ENCODE results near the gene AHNAK.

AHNAK gene

DNA sequence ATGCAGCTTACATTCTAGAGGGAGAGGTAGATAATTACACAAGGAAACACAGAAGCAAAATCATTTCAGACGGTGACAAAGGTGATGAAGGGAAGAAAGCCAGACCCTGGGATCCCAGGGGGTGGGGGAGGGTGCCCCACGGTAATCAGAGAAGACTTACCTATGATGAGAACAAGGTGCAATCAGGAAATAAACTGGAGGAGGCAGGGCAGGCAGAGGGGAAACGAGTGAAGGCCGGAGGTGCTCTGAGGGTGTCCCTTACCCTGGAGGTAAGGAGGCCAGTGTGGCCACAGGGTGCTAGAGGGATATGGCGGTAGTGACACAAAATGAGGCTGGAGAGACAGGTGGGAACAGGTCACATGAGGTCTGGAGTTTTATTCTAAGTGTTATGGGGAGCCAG is 141.7 kb downstream of the AHNAK start:
- DNase-seq (ENCODE audit: low read depth): no peak

DNA sequence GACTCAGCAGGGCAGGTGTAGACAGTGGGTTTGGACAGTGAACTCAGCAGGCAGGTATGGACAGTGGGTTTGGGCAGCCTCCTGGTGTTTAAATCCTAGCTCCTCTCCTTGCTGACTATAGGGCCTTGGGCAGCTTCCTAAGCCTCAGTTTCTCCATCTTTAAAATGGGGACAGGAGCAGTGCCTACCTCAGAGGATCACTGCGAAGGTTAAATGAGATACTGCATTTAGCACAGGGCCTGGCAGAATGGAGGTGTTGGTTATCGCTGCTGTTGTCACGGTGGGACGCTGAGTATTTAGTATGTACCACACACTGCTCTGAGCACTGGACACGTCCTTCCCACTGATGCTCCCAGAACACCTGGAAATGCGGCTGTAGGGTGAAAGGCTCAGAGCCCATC is 142.2 kb downstream of the AHNAK start:
- DNase-seq (ENCODE audit: low read depth): no peak

DNA sequence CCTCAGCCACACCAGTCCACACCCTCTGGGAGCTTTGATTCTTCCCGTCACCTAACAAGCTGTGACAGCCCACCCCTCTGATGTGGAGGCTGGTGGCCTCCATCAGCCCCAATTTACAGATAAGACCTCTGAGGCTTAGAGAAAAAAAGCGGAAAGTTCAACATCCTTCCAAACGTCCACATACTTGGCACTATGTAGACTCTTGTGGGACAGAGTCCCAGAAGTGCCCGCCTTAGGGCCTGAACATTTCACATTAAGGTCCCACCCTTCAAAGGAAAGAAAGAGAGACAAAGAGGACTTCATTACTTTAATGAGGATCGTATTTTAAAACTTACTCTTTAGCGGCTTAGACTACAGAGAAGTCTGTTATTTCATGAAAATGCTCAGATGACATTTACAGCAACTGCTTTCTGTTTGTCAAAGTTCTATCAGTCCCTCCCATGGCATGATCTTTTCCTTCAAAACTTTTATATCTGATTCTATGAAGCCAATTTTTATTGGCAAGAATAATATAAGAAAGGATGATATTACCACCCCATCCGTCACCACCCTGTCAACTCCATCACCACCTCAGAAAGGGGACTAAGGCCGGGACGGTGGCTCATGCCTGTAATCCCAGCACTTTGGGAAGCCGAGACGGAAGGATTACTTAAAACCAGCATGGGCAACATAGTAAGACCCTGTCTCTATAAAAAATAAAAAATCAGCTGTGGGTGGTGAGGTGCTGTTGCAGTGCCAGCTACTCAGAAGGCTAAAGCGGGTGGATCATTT is 143.5 kb downstream of the AHNAK start:
- DNase-seq (ENCODE audit: low read depth): no peak

DNA sequence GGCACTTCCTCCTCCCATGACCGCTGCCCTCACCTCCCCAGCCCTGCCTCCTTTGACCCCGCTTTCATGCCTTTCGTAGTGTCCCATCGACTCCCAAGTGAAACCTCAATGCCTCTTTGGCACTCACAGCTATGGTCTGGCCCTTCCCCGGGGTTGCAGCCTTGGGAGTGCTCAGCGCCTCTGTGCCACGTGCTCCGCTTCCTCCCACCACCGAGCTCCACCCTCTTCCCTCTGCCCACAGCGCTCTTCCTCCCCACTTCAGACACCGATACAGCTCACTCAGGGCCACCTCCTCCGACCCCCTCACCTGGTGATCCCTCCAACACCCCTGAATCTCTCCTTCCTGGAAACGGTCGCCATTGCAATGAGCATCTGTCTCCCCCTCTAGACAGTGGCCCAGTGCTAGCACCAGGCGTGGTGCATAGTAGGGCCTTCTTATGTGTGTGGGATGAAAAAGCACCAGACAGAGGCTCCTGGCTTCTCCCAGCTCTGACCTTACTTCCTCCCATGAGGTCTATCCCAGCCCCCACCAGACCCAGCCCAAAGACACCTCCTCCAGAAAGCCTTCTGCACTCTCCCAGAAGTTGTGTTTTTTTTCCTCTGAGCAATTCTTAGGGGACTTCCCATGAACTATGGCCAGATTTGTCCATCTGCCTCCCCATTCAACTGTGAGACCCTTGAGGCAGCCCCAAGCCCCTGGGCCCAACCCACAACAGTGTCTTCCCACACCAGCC is 144.2 kb downstream of the AHNAK start:
- peak; percentile 39 for DNase-seq (ENCODE audit: low read depth)

DNA sequence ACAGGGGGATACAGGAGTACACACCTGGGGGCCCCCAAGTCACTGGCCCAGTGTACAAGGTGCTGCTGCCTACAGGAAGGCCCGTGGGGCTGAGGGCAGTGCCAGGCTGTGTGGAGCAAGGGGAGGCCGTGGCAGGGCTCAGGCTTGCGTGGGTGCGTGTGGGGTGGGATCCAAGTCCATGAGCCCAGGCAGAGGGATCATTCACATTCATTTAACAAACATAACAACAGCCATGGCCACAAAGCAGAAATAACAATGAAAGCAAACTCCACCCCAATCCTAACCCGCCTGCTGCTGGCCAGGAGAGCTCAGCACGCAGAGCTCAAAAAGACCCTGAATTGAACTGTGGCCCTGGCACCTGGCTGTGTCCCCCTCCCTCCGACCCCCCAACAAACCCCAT is 144.8 kb downstream of the AHNAK start:
- DNase-seq (ENCODE audit: low read depth): no peak

DNA sequence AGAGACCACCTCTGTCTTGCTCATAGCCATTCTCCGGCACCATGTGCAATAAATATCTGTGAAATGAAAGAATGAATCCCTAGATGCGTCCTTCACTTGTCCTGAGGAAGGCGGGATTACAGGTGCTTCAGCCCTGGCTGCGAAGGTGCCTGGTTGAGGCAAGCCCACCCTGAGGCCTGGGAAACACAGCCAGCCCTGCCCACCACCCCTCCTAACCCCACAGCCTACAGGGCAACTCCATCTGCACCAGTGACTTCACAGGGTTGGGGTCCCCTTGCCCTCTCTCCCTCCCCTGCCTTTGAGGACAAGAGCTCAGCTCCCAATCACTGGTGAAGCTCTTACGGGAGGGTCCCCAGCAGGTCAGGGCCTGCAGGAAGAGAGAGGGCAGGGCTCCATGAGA is 145.2 kb downstream of the AHNAK start:
- no peak for DNase-seq (ENCODE audit: low read depth)

DNA sequence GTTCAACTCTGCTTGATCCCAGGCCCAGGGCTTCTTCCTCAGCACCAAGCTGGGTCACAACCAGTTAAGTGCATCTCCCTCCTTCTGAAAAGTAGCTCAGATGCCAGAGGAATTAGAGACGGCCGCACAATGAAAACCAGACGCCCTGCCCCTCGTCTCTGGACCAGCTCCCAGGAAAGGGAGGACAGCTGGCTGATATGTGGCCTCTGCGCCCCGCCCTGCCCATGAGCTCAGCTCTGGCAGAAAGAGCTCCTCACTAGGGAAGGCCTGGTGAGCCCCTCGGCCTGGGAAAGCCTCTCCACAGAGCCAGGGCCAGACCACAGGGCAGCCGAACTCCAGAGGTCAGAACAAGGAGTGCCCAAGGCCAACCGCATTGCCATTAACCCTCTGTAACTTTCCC is 145.8 kb downstream of the AHNAK start:
- DNase-seq (ENCODE audit: low read depth): no peak

DNA sequence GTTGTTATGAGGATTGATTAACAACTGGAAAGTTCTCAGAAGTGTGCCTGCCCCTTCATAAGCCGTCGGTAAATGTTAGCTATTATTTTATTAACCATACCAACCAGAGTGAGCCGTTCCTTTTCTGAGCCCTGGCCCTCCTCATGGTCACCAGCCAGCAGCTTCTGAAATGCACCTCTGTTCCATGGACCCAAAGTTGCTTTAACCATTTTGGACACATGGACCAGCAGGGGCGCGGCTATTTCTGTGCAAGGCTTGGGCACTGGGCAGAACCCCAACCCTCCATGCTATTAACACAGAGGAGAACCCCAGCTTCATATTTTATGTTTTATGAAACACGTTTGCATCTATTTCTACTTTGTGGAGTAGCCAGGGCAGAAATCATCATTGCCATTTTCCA is 146.3 kb downstream of the AHNAK start:
- no peak for DNase-seq (ENCODE audit: low read depth)

DNA sequence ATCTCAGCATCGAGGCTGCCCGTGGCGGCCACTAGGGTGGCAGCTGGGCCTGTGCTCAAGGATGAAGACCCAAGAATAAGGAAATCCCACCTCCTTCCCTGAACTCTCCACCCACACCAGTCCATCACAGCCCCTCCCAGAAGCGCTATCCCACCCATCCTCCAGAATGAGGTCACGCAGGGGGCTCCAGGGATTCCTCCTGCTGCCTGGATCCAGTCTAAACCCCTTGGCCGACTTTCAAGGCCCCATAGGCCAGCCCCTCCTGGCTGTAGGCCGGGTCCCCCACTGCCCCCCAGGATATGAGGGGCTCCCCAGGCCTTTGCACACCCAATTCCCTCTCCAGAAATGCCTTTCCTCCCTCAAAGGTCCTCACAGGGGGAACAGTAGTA is 146.7 kb downstream of the AHNAK start:
- no peak for DNase-seq (ENCODE audit: low read depth)

DNA sequence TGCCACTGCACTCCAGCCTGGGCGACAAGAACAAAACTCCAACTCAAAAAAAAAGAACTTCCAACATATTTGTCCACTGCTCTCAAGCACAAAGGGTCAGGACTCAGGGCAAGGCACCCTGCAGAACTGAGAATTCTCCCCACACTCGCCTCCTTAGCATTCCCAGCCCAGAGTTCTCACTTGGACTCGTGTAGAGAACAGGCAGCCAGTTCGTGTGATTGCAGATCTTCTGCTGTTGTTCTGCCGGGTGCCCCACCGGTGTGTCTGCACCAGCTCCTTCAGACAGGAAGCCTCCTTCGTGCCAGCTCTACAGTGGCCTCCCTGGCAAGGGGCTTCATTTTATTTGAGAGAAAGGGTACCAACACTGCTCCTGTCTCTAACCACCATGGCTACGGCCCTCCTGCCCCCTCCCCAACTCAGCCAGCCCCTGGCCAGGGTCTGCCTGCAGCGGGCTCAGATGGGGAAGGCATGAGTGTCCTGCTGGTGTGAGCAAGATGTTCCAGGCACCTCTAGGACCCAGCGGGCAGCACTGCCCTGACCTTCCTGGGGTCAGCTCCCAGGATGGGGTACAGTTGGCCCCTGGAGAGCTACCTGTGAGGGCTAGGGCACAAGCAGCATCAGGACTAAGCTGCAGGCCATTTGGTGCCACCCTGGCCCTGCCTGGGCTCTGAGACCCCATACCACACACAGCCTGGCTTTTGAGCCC is 147.3 kb downstream of the AHNAK start:
- no peak for DNase-seq (ENCODE audit: low read depth)

DNA sequence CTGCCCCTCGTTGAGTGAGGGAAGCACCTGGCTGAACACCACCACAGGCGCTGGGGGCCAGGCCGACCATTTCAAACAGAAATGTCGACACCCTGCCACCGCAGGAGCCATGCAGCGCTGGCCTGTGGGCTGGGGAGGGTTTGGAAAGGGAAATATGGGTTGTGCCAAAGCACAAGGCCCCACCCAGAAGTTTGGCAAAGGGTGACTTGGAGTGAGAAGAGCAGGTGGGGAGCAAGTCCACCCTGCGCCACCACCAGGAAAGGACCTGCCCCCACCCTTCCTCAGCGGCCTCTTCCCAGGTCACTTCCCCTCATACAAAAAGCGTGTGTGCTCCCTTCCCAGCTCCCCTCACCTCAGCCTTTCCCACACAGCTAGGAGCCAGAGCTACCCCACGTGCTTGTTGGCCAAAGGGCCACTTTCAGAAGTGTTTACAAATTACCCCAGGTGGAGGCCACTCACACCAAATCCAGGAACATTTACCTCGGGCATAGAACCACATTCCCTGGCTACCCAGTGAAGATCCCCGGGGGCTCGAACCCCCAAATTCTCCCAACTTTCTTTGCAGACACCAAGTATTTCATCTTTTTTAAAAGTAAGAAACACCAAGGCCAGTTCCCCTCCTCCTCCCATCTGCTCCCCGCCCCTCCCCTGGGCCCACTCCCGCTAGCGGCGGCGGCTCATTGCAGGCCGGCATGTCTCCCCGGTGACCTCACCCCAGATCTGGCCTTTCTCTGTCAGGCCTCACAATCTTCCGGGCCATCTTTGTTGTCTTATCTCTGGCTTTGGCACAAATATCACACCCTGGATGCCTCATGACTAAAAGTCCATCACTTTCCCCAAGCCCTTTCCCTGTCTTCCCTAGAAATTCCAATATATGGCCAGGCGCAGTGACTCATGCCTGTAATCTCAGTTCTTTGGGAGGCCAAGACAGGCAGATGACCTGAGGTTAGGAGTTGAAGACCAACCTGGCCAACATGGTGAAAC is 148.3 kb downstream of the AHNAK start:
- no peak for DNase-seq (ENCODE audit: low read depth)

DNA sequence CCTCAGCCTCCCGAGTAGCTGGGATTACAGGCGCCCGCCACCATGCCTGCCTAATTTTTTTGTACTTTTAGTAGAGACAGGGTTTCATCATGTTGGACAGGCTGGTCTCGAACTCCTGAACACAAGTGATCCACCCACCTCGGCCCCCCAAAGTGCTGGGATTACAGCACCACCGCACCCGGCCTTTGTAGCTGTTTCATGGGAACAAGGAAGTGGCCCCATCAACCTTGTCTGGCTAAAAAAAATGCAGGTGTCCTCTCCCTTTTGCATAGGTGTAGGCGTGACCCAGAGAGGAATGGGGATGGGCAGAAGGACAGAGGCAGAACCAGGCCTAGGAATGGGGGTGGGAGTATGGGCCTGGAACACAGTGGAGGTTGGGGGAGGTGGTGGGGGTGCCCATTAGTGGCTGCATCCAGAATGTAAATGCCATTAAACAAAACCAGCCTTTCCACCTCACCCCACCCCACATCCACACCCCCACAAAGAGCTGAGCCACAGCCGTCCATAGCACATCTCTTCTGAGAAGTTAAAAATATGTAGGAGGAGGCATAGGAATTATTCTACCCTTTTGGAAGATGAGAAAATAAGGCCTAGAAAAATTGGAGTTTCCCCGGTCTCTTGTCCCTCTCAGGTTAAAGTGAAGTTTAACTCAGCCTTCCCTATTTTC is 150.6 kb downstream of the AHNAK start:
- no peak for DNase-seq (ENCODE audit: low read depth)

DNA sequence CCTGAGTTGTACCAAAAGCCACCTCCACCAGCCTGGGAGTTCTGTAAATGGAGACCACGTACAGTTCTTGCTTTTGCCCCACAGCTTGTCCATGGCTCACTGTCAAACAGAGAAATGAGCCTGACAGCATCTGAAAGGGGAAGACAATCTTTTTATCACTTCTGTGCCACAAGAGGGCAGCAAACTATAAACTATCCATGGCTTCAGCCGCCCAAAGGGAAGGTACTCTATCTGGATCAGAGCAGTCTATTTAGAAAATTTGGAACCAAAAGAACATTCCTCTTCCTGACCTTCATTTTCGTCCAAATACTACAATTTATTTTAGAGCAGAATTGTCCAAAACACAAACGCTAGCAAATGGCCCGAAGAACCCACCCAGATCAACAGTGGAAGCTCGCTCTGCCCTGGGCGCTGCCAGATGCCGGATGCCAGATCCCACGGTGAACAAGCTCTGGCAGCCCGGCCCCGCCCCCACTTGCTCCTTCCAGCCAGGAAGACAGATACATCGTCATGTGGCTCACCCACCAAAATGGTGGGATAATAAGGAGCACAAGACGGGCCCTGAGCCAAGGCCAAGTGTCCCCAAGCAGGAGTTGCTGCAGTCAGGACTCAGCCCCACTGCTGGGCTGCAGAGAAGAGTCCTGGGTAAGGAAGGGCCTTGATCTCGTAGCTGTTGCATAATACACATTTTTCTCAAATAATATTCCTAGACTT is 151.6 kb downstream of the AHNAK start:
- no peak for DNase-seq (ENCODE audit: low read depth)

DNA sequence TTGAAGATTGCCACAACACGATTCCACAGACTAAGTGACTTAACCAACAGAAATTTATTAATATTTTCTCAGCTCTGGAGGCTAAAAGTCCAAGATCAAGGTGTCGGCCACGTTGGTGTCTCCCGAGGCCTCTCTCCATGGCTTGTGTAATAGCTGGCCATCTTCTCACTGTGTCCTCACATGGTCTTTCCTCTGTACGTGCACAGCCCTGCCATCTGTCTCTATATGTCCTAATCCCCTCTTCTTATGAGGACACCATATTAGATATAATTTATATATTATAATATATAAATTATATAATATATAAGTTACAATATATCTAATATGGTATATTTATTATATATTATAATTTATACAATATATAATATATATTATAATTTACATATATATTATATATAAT is 152.9 kb downstream of the AHNAK start:
- no peak for DNase-seq (ENCODE audit: low read depth)

DNA sequence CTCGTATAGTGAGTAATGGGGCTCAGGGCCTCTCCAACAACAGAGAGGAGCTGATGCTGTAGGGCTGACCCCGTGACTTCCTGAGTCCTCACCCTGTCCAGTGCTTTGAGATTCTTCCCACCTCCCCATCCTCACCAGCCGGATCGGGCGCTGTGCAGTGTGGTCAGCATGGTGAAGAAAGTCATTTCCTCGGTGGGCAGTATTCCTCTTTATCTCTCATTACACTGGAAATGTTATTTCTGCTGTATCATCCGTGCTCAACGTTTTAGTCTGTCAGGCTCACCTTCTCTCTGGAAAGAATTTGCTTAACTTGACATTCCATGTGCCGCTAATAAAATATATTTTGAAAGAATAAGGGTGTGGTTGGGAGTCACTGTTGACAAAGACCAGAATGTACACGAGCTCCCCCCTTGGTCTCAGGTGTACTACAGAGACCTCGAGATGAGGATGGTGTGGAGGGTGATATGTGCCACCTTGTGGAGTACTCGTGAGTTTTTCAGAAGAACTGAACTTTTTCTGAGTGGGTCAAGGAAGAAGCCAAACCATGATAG is 153.5 kb downstream of the AHNAK start:
- no peak for DNase-seq (ENCODE audit: low read depth)

DNA sequence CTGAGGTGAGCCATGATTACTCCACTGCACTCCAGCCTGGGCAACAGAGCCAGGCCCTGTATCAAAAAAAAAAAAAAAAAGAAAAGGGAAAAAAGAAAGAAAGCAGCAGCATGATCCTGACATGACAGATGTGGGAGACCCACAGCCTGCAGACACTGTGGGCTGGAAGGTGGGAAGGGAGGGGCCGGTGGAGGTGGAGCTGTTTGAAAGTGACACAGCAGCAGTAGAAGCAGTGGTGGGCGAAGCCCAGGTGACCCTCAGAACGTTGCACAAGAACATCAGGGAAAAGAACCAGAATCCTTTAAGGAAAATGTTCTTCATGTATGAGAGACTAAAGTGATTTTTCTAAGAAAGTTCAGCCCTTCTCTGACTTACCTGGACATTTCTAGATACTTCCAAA is 154.1 kb downstream of the AHNAK start:
- DNase-seq (ENCODE audit: low read depth): no peak

DNA sequence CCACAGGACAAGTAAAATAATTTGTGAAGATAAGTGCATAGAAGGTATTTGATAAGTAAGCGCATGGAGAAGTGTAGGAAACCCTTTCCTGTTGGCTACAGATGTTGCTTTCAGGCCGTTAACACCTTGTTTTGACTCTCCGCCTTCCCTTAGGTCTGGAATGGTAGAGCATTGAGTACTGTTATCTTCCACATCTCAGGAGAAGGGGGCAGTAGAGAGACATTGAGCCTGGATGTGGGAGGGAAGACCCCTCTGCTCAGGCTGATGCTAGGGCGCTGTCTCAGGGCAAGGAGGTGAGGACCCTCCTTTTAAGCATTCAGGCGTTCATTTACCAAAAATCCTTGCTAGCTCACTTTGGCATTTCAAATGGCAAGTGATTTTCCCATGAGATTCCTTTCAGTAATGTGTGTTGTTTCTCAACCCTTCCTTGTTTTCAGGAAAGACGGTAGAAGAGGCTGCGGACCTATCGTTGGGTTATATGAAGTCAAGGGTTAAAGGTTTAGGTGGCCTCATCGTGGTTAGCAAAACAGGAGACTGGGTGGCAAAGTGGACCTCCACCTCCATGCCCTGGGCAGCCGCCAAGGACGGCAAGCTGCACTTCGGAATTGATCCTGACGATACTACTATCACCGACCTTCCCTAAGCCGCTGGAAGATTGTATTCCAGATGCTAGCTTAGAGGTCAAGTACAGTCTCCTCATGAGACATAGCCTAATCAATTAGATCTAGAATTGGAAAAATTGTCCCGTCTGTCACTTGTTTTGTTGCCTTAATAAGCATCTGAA is 154.8 kb downstream of the AHNAK start:
- no peak for DNase-seq (ENCODE audit: low read depth)

DNA sequence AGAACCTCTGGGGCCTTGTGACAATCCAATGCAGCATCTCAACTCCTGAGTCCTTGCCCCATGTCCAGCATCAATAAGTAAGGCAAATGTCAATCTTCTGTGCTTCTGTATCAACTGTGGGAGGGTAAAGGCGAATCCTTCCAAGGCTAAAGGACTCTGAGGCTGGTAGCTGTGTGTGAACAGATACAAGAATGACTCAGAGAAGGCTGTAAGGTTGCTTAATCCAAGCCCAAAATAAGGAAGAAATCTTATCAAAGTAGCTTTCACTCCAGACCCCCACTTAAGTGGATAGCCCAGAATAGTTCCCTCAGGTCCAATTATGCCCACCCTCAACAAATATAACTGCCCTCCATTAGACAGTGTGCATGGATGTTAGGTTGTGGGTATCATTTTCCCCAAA is 155.9 kb downstream of the AHNAK start:
- no peak for DNase-seq (ENCODE audit: low read depth)

DNA sequence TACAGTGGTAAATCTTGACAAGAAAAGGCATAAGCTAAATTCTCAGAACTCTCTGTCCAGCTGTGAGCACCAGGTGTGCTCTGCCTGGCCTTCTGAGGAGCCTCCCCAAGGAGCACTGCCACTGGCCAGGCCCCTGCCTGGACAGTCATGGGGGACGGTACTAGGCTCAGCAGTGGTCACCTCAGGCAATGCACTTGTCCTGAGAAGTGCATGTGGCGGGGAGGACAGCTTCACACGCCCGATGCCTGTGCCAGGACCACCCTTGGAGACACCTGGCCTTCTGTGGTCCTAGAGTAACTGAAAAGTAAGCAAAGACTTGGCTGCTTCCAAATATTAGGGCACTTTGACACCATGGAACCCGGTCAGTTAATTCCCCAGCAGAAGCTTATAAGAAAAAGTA is 156.4 kb downstream of the AHNAK start:
- no peak for DNase-seq (ENCODE audit: low read depth)

DNA sequence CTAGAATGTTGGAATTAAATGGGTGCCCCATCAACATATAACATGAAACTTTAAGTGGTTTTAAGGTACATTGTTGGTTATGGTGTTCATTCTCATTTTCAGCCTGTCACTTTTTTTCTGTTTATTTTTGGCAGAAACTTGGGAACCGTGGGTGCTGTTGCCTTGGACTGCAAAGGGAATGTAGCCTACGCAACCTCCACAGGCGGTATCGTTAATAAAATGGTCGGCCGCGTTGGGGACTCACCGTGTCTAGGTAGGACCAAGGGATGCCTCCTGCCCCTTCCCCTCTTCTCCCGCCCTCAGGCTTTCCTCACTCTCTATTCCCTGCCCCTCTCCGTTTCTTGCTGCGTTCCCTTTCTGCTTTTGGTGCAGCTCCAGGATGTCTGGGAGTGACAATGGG is 157.6 kb downstream of the AHNAK start:
- DNase-seq (ENCODE audit: low read depth): no peak

Measured in activated T-cell treated with anti-CD3 and anti-CD28 coated beads for 48 hours (primary cell).